ENCODE data around the gene SORCS2.

SORCS2 gene

GRCh38 chr4:7397206-7398103, 205.1 kb downstream of the SORCS2 start:
- TF ChIP-seq CTCF (conservative IDR thresholded peaks at IDR 0.05; ENCODE audit: low read depth, low read length): no peak
- no peak overlapping the region for H3K4me3 ChIP-seq (ENCODE audit: low read depth, low read length)
- DNase-seq (ENCODE audit: low read depth): no peak

- TF ChIP-seq CTCF (conservative IDR thresholded peaks at IDR 0.05; ENCODE audit: low read depth, low read length): peak; percentile 23
- DNase-seq (ENCODE audit: low read depth): peak; percentile 60
- no peak overlapping the region for H3K4me3 ChIP-seq (ENCODE audit: low read depth, low read length)
Observed at GRCh38 chr4:7398104-7398423, 205.7 kb downstream of the SORCS2 start.

- no peak for TF ChIP-seq CTCF (conservative IDR thresholded peaks at IDR 0.05; ENCODE audit: low read depth, low read length)
- no peak for DNase-seq (ENCODE audit: low read depth)
- H3K4me3 ChIP-seq (ENCODE audit: low read depth, low read length): no peak overlapping the region
Observed at GRCh38 chr4:7398788-7399439, 206.6 kb downstream of the SORCS2 start.

- DNase-seq (ENCODE audit: low read depth): no peak
- no peak overlapping the region for H3K4me3 ChIP-seq (ENCODE audit: low read depth, low read length)
- no peak for TF ChIP-seq CTCF (conservative IDR thresholded peaks at IDR 0.05; ENCODE audit: low read depth, low read length)
Observed at GRCh38 chr4:7399440-7400234, 207.3 kb downstream of the SORCS2 start.

GRCh38 chr4:7400671-7401298, 208.4 kb downstream of the SORCS2 start:
- DNase-seq (ENCODE audit: low read depth): no peak
- no peak for TF ChIP-seq CTCF (conservative IDR thresholded peaks at IDR 0.05; ENCODE audit: low read depth, low read length)
- no peak overlapping the region for H3K4me3 ChIP-seq (ENCODE audit: low read depth, low read length)

GRCh38 chr4:7402526-7402925, 210.2 kb downstream of the SORCS2 start:
- no peak overlapping the region for H3K4me3 ChIP-seq (ENCODE audit: low read depth, low read length)
- TF ChIP-seq CTCF (conservative IDR thresholded peaks at IDR 0.05; ENCODE audit: low read depth, low read length): no peak
- no peak for DNase-seq (ENCODE audit: low read depth)

Measured in choroid plexus epithelial cell (primary cell).